Endodermal cell (in vitro differentiated cells): ENCODE results near the gene HOXB3. TPM values are rescaled to one million over a fixed set of nuclear protein-coding genes. Genes with fewer than 3 reads are reported as not detected.
A peak's percentile ranks its signal among the peaks of the same experiment; 100 is the strongest.

ENCODE experiments used
- DNase-seq: peaks from one replicate; pipeline ENCODE4 v3.0.0-alpha.2; 2017
- H3K27ac ChIP-seq: 2 replicates; pipeline ENCODE4 v1.5.1; 2013; ENCODE audit warnings: mild to moderate bottlenecking, low read depth, low read length, moderate library complexity
- H3K27me3 ChIP-seq: 2 replicates; pipeline ENCODE4 v1.6.1; 2013; ENCODE audit warnings: mild to moderate bottlenecking, low read length, moderate library complexity; ENCODE audit not compliant: insufficient read depth, control insufficient read depth, poor library complexity, severe bottlenecking
- H3K36me3 ChIP-seq: 2 replicates; pipeline ENCODE4 v1.7.0; 2013; ENCODE audit warnings: mild to moderate bottlenecking, low read length, moderate library complexity; ENCODE audit not compliant: control insufficient read depth, insufficient read depth
- H3K4me1 ChIP-seq: one replicate; pipeline ENCODE4 v1.7.0; 2013; ENCODE audit warnings: low read length; ENCODE audit not compliant: control insufficient read depth, insufficient read depth
- H3K4me3 ChIP-seq: 2 replicates; pipeline ENCODE4 v1.5.1; 2013; ENCODE audit warnings: mild to moderate bottlenecking, low read length, moderate library complexity
- H3K9ac ChIP-seq: 2 replicates; pipeline ENCODE4 v1.6.1; 2013; ENCODE audit warnings: mild to moderate bottlenecking, low read length, moderate library complexity; ENCODE audit not compliant: poor library complexity, severe bottlenecking; ENCODE audit errors: extremely low read depth
- H3K9me3 ChIP-seq: 2 replicates; pipeline ENCODE4 v1.6.1; 2013; ENCODE audit warnings: mild to moderate bottlenecking, low read length, moderate library complexity; ENCODE audit not compliant: control insufficient read depth
- H3K27ac Mint-ChIP-seq: 2 replicates; pipeline ENCODE4 v1.8.0; 2020; ENCODE audit warnings: mixed read lengths
- H3K27me3 Mint-ChIP-seq: 2 replicates; pipeline ENCODE4 v1.8.0; 2021; ENCODE audit warnings: mild to moderate bottlenecking, mixed read lengths; ENCODE audit not compliant: insufficient read depth
- H3K36me3 Mint-ChIP-seq: 2 replicates; pipeline ENCODE4 v1.8.0; 2020; ENCODE audit warnings: low read depth, mixed read lengths
- H3K4me1 Mint-ChIP-seq: 2 replicates; pipeline ENCODE4 v1.8.0; 2020; ENCODE audit warnings: mixed read lengths
- H3K4me3 Mint-ChIP-seq: 2 replicates; pipeline ENCODE4 v1.8.0; 2020; ENCODE audit warnings: mild to moderate bottlenecking, moderate library complexity, mixed read lengths
- H3K9me3 Mint-ChIP-seq: 2 replicates; pipeline ENCODE4 v1.8.0; 2020; ENCODE audit warnings: mild to moderate bottlenecking, mixed read lengths
- WGBS, 2 experiments: methylation state at CpG; one replicate each; pipeline versions ENCODE4 v1.1.5 to v1.1.7; 2013; ENCODE audit warnings: missing lambda C conversion rate in 2 of 2, mixed read lengths in 1 of 2; ENCODE audit not compliant: insufficient coverage in 1 of 2, insufficient read length in 1 of 2; 5-methylcytosine and 5-hydroxymethylcytosine counted together
- total RNA-seq, 2 donors: library from RNA; stranded (reverse); fragmentation: NEBNext Ultra II Directional in 1 of 2; extraction: Animal tissue kit (Norgen Biotek cat#: 25700) in 1 of 2; gene quantifications; 2 replicates in 1 of 2; 3 replicates in 1 of 2; pipeline ENCODE4 v1.2.1, GENCODE V29; 2021
- TF ChIP-seq, protein P1 (sequence below): fragments of 200-600 bp; sonication (generic); conservative IDR thresholded peaks from 2 replicates; pipeline ENCODE4 v1.5.0; 2021; ENCODE audit warnings: antibody characterized with exemption, mild to moderate bottlenecking

HOXB3 gene
- total RNA-seq, 2 donors from 2014 or later, result not detected

GRCh38 chr17:48611213-48611612 lies 21.2 kb upstream of the HOXB3 start:
- Mint-ChIP-seq H3K27me3 (peaks cover 99% of the 10 kb centered on the region), H3K27ac (no peak overlapping the region), H3K9me3 (peaks cover 2% of the 10 kb centered on the region), H3K4me1 (peaks cover 7% of the 10 kb centered on the region), H3K36me3 (no peaks in the 10 kb centered on the region), H3K4me3 (peak overlapping the region; percentile 43)
- Histone ChIP-seq H3K27me3 (peaks cover 100% of the 10 kb centered on the region), H3K27ac (no peak overlapping the region), H3K4me1 (no peaks in the 10 kb centered on the region), H3K9ac (no peak overlapping the region), H3K9me3 (peaks cover 4% of the 10 kb centered on the region), H3K4me3 (no peak overlapping the region), H3K36me3 (no peaks in the 10 kb centered on the region)
- TF ChIP-seq, protein P1, sequence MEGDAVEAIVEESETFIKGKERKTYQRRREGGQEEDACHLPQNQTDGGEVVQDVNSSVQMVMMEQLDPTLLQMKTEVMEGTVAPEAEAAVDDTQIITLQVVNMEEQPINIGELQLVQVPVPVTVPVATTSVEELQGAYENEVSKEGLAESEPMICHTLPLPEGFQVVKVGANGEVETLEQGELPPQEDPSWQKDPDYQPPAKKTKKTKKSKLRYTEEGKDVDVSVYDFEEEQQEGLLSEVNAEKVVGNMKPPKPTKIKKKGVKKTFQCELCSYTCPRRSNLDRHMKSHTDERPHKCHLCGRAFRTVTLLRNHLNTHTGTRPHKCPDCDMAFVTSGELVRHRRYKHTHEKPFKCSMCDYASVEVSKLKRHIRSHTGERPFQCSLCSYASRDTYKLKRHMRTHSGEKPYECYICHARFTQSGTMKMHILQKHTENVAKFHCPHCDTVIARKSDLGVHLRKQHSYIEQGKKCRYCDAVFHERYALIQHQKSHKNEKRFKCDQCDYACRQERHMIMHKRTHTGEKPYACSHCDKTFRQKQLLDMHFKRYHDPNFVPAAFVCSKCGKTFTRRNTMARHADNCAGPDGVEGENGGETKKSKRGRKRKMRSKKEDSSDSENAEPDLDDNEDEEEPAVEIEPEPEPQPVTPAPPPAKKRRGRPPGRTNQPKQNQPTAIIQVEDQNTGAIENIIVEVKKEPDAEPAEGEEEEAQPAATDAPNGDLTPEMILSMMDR, result no peak
- no peak for DNase-seq
- WGBS, 2 experiments, result 8 to 10% methylated on average over 2 to 22 of the region's 22 CpGs

GRCh38 chr17:48610282-48611211 lies 20.5 kb upstream of the HOXB3 start, which contains the start of gene HOXB7:
Gene HOXB7, minus strand, starts transcription at chr17:48611017. Its CDS starts 99 bp downstream, at chr17:48610918.
- Mint-ChIP-seq H3K4me1 (peaks cover 7% of the 10 kb centered on the region), H3K4me3 (peak within 1 kb of the TSS; percentile 43), H3K27ac (no peak within 1 kb of the TSS), H3K36me3 (no peaks in the 10 kb centered on the region), H3K9me3 (peaks cover 2% of the 10 kb centered on the region), H3K27me3 (peaks cover 99% of the 10 kb centered on the region)
- Histone ChIP-seq H3K4me3 (peak within 1 kb of the TSS; percentile 64), H3K9ac (no peak within 1 kb of the TSS), H3K27me3 (peaks cover 100% of the 10 kb centered on the region), H3K9me3 (peaks cover 6% of the 10 kb centered on the region), H3K4me1 (no peaks in the 10 kb centered on the region), H3K36me3 (no peaks in the 10 kb centered on the region), H3K27ac (peak within 1 kb of the TSS; percentile 16)
- WGBS, 2 experiments, result 3 to 4% methylated on average over 18 to 79 of the region's 79 CpGs
- DNase-seq, result peak; percentile 85
- TF ChIP-seq, protein P1, result no peak

- Histone ChIP-seq H3K4me1 (no peaks in the 10 kb centered on the region), H3K27ac (peak overlapping the region; percentile 24), H3K36me3 (no peaks in the 10 kb centered on the region), H3K9ac (no peak overlapping the region), H3K27me3 (peaks cover 100% of the 10 kb centered on the region), H3K4me3 (no peak overlapping the region), H3K9me3 (peaks cover 13% of the 10 kb centered on the region)
- WGBS, 2 experiments, result 4% methylated on average over 11 of the region's 15 CpGs; no CpG with 5 or more reads in 1 of the 2 experiments
- Mint-ChIP-seq H3K9me3 (peaks cover 2% of the 10 kb centered on the region), H3K4me3 (peak overlapping the region; percentile 43), H3K4me1 (peaks cover 7% of the 10 kb centered on the region), H3K36me3 (no peaks in the 10 kb centered on the region), H3K27ac (no peak overlapping the region), H3K27me3 (peaks cover 99% of the 10 kb centered on the region)
- TF ChIP-seq, protein P1, result no peak
- peak; percentile 64 for DNase-seq
These were observed 19.8 kb upstream of the HOXB3 start for GRCh38 chr17:48609759-48610281.
